GM10847 (cell line): Measurements from ENCODE around the gene LMF2.

Experiments
- POLR2A ChIP-seq: IDR thresholded peaks from 2 replicates; pipeline ENCODE4 v1.6.1; 2011; ENCODE audit not compliant: insufficient read length; ENCODE audit errors: extremely low read depth

LMF2 gene

GRCh38 chr22:50507421-50507990 is at the start of gene LMF2:
Gene LMF2 (minus strand): TSS chr22:50507702. CDS start chr22:50507675, 27 bp downstream.
- peak; percentile 64 for TF ChIP-seq POLR2A

DNA sequence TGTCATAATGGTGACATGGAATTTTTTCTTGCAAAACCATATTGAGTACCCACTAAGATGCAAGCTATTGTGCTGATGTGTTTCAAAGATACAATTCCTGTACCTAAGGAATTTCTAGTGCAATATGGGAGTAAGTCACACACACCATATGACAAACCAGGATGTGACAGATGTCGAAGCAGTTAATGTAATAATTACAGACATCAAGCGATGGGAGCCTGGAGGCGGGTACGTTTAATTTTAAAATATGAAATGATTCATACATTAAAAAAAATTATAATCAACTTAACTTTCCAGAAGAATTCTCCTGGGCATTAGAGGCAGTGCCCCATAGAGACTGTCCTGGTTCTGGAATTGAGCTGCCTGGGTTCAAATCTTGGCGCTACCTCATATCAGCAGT is 49.2 kb upstream of the LMF2 start:
- TF ChIP-seq POLR2A: no peak

DNA sequence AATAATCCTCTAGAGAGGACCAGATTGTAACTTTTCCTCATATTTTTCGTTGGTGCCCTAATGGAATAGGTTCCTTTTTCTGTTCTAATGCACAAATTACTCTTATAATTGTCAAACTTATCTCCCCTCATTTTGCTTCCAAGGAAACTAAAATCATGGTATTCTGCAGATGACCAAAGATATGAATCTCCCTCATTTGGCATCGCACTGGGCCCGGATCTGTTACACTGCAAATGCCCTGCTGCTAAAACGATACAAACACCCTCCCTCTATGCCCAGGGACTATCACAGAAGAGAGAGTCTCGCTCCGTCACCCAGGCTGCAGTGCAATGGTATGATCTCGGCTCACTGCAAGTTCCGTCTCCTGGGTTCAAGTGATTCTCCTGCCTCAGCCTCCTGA is 45.8 kb upstream of the LMF2 start:
- no peak for TF ChIP-seq POLR2A

DNA sequence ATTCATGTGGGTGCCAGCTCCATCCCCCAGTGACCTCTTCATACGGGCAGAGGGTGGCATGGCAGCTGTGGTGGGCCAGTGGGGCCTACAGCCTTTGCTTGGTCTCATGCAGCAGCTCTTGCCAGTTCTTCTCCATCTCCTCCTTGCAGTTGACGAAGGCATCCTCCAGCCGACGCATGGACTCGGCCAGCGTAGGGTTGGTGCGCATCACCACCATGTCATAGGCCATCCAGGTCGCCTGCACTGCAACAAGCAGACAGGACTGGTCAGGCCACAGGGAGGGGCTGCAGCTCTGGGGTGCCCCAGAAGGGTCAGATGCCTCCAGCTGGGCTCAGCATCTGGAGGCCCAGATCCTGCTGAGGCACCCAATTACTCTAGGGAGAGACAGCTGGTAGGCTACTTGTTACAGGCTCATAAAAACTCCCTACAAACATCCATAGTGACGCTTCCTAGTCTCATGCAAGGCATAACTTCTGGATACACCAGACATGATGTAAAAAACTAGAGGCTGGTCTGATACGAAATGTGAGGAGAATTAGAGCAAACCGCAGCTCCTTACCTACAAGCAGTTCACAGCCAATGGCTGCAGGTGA is 43.8 kb upstream of the LMF2 start:
- TF ChIP-seq POLR2A: no peak

DNA sequence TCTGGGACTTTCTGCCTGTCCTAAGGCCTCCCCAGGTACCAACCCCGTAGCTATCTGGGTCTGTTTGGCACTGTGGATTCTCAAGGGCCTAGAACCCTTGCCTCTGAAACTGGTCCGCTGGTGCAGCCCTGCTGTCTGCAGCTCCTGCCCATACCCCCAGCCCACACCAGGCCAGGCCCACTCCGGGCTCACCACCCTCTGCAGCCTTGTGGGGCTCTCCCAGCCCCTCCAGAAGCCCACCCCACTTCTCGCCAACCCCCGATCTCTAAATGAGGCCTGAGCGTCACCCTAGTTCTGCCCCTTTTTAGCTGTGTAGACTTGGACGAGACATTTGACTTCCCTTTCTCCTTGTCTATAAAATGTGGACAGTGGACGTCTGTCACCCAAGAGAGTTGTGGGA is 42.9 kb upstream of the LMF2 start:
- no peak for TF ChIP-seq POLR2A

GRCh38 chr22:50548921-50549790 is 41.7 kb upstream of the LMF2 start:
- TF ChIP-seq POLR2A: no peak

GRCh38 chr22:50548040-50548920 is 40.8 kb upstream of the LMF2 start:
- TF ChIP-seq POLR2A: no peak

- no peak for TF ChIP-seq POLR2A
Observed at GRCh38 chr22:50547263-50547985, 39.9 kb upstream of the LMF2 start.

GRCh38 chr22:50546326-50547262 is 39.1 kb upstream of the LMF2 start:
- no peak for TF ChIP-seq POLR2A

DNA sequence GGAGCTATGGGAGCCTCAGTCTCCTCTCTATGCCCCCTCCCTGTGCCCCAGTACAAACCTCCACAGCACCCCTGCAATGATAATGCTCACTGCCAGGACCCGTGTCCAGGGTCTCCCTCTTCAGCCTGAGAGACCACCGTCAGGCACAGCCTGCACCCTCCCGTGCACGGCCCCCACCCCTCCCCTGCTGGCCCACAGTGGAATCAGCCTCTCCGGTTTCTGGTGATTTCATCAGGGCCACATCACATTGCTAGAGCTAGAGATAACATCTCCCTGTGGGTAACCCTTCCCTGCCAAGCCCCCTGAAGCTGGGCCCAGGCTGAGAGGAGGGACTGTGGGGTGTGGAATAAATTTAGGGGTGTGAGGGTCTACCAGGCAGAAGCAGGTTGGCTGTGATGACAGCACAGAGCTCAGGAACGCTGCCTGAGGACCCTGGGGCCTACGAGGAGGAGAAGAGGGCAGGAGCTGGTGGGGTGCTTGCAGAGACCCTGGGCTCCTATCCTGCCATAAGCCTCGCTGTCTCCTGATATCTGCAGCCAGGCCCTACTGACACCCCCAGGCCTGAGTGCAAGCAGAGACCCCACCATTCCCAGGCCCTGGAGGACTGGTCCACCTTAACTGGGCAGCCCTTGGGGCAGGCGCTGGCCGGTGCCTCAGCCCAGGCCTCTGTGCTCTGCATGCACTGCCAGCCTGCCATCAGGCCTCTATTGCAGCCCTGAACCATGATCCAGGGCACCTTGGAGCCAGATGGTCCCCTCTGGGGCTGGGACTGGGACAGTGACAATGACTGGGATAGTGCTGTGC is 38.2 kb upstream of the LMF2 start, which contains the start of gene KLHDC7B:
TSS of gene KLHDC7B (plus strand) at position 378 of the 804 bp plus-strand sequence. CDS start at position 723, 345 bp downstream.
- no peak for TF ChIP-seq POLR2A

DNA sequence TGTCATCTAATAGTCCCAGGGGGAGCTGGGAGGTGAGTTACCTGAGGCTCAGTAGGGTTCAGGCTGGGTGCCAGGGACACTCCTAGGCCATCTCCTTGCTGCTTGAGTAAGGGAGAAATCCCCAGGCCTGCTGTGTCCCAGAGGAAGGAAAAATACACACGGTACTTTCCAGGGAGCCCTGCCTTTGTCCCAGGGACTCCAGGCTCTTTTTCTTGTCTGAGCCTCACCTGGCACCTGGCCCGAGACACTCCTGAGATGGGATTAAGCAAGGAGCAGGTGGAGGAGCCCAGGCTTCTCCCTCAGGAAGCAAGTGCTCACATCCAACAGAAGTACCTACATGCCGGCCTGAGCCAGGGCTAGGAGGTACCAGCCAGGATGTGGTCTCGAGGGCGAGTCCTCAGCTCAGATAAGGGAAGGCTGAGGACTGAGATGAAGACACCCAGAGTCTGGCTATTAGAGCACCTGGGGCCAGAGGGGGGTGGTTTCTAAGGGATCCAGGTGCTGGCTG is 37.3 kb upstream of the LMF2 start:
- TF ChIP-seq POLR2A: no peak

DNA sequence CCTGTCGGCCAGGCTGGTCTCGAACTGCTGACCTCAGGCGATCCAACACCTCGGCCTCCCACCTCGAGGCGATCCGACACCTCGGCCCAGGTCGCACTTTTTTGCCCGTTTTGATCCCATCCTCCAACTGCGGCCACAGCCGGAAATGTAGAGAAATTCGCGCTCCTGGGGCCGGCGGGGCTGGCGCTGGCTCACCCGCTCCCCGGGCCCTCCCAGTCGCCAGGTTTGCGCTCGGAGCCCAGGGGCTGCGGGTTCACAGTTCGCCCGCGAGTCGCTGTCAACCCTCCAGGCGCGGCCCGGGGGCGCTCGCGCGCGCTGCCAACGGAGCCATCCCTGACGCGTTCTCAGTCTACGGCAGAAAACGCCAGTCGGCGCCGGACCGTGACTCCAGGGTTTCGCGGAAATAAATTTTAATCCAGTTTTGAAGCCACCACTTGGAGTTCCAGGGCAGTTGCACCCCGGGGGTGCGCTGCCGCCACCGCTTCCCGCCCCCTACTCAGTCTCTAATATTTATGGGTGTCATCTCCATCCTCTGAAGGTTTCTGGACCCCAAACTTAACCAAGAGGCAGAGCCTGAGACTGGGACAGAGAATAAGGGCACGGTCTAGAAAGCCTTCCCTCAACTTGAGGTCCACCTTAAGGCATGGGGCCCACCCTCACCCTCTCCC is 36.7 kb upstream of the LMF2 start:
- TF ChIP-seq POLR2A: no peak

GRCh38 chr22:50542416-50542927 is 35.0 kb upstream of the LMF2 start:
- TF ChIP-seq POLR2A: peak; percentile 38
